ENCODE measurements around the gene WDR7. TPM values are rescaled to one million over a fixed set of nuclear protein-coding genes. Genes with fewer than 3 reads are reported as not detected.

WDR7 gene
- total RNA-seq, 1 experiment from 2014 or later: 11.5 TPM

DNA sequence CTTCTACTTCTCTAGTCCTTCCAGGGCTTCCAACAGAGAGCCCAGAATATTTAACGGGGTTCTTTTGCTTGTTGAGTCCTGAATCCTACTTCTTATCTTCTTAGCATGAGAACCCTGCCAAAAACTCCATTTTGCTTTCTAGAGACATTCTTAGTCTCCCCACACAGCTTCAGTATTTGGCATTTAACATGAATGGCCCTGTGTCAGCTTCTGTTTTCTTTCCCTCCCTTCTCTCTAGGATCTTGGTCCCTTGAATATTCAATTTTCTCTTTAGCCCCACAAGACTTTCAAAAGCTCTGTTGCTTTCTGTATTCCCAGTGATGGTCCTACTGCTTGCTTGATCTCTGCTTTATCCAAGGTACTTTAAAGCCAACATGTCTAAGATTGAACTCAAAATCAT is 89.5 kb downstream of the WDR7 start:
- Histone ChIP-seq H3K4me1 (ENCODE audit: control insufficient read depth in 1 of 2, insufficient read depth in 2 of 2, low read length in 2 of 2) (no peaks in the 10 kb centered on the region), H3K9me2 (ENCODE audit: insufficient read depth) (no peaks in the 10 kb centered on the region), H3K27me3 (ENCODE audit: insufficient read depth, low read length) (no peaks in the 10 kb centered on the region), H2AFZ (ENCODE audit: low read depth, low read length, poor library complexity, severe bottlenecking) (no peak overlapping the region), H4K20me1 (ENCODE audit: insufficient read depth) (no peaks in the 10 kb centered on the region), H3K9ac (ENCODE audit: low read length) (no peak overlapping the region), H3K9me3 (ENCODE audit: control insufficient read depth in 1 of 2, insufficient read depth in 1 of 2, low read depth in 1 of 2, low read length in 2 of 2) (no peaks in the 10 kb centered on the region), H3K4me3 (replicated peaks in 1 of 2; ENCODE audit: low read depth in 1 of 2, low read length in 2 of 2) (no peak overlapping the region), H3K4me2 (ENCODE audit: low read length) (no peak overlapping the region), H3K27ac (ENCODE audit: low read depth, low read length) (no peak overlapping the region), H3K79me2 (ENCODE audit: insufficient read depth, low read length) (no peaks in the 10 kb centered on the region), H3K36me3 (ENCODE audit: control insufficient read depth in 1 of 2, insufficient read depth in 2 of 2, low read length in 2 of 2) (no peaks in the 10 kb centered on the region)
- intact Hi-C loops (cut with micrococcal nuclease): no loop called here
- ATAC-seq: no peak
- no peak for DNase-seq (ENCODE audit: low read depth, low spot score)
- CTCF ChIA-PET: no interaction called here
- no TSS peak for BruUV-seq (replicated peaks)
- POLR2A ChIA-PET: no interaction called here
- TF ChIP-seq ZFX (IDR thresholded peaks at IDR 0.05) (no peak), EZH2 (IDR thresholded peaks at IDR 0.05) (no peak), SIN3A (IDR thresholded peaks at IDR 0.05; ENCODE audit: low read depth) (no peak), CBX3 (IDR thresholded peaks at IDR 0.05; ENCODE audit: low read depth) (no peak), EGR1 (IDR thresholded peaks at IDR 0.05; ENCODE audit: low read depth) (no peak), SRF (IDR thresholded peaks at IDR 0.05; ENCODE audit: low read depth) (no peak), POLR2A (IDR thresholded peaks at IDR 0.05; ENCODE audit: borderline replicate concordance, extremely low read depth, insufficient read depth, insufficient read length) (no peak), ZNF274 (IDR thresholded peaks at IDR 0.05; ENCODE audit: low read depth, low read length) (no peak), YY1 (IDR thresholded peaks at IDR 0.05; ENCODE audit: extremely low read depth, insufficient replicate concordance, low read depth, low read length) (no peak), POLR2AphosphoS5 (IDR thresholded peaks at IDR 0.05; ENCODE audit: low read depth, low read length) (no peak), SP1 (IDR thresholded peaks at IDR 0.05; ENCODE audit: low read depth) (no peak), ELF1 (IDR thresholded peaks at IDR 0.05; ENCODE audit: borderline replicate concordance, low read depth) (no peak), EZH2phosphoT487 (IDR thresholded peaks at IDR 0.05; ENCODE audit: borderline replicate concordance) (no peak)
- TF ChIP-seq, protein P1, sequence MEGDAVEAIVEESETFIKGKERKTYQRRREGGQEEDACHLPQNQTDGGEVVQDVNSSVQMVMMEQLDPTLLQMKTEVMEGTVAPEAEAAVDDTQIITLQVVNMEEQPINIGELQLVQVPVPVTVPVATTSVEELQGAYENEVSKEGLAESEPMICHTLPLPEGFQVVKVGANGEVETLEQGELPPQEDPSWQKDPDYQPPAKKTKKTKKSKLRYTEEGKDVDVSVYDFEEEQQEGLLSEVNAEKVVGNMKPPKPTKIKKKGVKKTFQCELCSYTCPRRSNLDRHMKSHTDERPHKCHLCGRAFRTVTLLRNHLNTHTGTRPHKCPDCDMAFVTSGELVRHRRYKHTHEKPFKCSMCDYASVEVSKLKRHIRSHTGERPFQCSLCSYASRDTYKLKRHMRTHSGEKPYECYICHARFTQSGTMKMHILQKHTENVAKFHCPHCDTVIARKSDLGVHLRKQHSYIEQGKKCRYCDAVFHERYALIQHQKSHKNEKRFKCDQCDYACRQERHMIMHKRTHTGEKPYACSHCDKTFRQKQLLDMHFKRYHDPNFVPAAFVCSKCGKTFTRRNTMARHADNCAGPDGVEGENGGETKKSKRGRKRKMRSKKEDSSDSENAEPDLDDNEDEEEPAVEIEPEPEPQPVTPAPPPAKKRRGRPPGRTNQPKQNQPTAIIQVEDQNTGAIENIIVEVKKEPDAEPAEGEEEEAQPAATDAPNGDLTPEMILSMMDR (IDR thresholded peaks at IDR 0.05 in 2 of 3, conservative IDR thresholded peaks at IDR 0.05 in 1 of 3; ENCODE audit: borderline replicate concordance in 1 of 3, insufficient read depth in 1 of 3, low read depth in 2 of 3, low read length in 2 of 3): no peak
- TF ChIP-seq, protein P2, sequence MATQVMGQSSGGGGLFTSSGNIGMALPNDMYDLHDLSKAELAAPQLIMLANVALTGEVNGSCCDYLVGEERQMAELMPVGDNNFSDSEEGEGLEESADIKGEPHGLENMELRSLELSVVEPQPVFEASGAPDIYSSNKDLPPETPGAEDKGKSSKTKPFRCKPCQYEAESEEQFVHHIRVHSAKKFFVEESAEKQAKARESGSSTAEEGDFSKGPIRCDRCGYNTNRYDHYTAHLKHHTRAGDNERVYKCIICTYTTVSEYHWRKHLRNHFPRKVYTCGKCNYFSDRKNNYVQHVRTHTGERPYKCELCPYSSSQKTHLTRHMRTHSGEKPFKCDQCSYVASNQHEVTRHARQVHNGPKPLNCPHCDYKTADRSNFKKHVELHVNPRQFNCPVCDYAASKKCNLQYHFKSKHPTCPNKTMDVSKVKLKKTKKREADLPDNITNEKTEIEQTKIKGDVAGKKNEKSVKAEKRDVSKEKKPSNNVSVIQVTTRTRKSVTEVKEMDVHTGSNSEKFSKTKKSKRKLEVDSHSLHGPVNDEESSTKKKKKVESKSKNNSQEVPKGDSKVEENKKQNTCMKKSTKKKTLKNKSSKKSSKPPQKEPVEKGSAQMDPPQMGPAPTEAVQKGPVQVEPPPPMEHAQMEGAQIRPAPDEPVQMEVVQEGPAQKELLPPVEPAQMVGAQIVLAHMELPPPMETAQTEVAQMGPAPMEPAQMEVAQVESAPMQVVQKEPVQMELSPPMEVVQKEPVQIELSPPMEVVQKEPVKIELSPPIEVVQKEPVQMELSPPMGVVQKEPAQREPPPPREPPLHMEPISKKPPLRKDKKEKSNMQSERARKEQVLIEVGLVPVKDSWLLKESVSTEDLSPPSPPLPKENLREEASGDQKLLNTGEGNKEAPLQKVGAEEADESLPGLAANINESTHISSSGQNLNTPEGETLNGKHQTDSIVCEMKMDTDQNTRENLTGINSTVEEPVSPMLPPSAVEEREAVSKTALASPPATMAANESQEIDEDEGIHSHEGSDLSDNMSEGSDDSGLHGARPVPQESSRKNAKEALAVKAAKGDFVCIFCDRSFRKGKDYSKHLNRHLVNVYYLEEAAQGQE (IDR thresholded peaks at IDR 0.05; ENCODE audit: low read depth): no peak
- TF ChIP-seq, protein P3, sequence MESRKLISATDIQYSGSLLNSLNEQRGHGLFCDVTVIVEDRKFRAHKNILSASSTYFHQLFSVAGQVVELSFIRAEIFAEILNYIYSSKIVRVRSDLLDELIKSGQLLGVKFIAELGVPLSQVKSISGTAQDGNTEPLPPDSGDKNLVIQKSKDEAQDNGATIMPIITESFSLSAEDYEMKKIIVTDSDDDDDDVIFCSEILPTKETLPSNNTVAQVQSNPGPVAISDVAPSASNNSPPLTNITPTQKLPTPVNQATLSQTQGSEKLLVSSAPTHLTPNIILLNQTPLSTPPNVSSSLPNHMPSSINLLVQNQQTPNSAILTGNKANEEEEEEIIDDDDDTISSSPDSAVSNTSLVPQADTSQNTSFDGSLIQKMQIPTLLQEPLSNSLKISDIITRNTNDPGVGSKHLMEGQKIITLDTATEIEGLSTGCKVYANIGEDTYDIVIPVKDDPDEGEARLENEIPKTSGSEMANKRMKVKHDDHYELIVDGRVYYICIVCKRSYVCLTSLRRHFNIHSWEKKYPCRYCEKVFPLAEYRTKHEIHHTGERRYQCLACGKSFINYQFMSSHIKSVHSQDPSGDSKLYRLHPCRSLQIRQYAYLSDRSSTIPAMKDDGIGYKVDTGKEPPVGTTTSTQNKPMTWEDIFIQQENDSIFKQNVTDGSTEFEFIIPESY (IDR thresholded peaks at IDR 0.05; ENCODE audit: extremely low read depth, insufficient replicate concordance, low read length): no peak
- TF ChIP-seq, protein P4, sequence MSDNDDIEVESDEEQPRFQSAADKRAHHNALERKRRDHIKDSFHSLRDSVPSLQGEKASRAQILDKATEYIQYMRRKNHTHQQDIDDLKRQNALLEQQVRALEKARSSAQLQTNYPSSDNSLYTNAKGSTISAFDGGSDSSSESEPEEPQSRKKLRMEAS (IDR thresholded peaks at IDR 0.05): no peak
- RAD21 ChIA-PET (ENCODE audit: low non-redundant PET in 1 of 2, low total read pairs in 2 of 2, uncharacterized antibody in 2 of 2, unreplicated experiment in 2 of 2): no interaction called here
